ENCODE measurements around the gene TLE5. TPM values are rescaled to one million over a fixed set of nuclear protein-coding genes. Genes with fewer than 3 reads are reported as not detected.

TLE5 gene
- total RNA-seq, 1 donor from 2014 or later: 98.1 TPM

- H3K4me1 ChIP-seq (ENCODE audit: control insufficient read depth in 3 of 3, insufficient read depth in 3 of 3, low read length in 3 of 3): peaks cover 8 to 11% (median 9%) of the 10 kb centered on the region in 3 donors
- H3K9ac ChIP-seq (ENCODE audit: low read depth in 1 of 3, low read length in 3 of 3): no peak overlapping the region
- no peak overlapping the region for H3K4me3 ChIP-seq (ENCODE audit: low read length in 3 of 3)
- no peaks in the 10 kb centered on the region for H3K9me3 ChIP-seq (ENCODE audit: control insufficient read depth in 3 of 3, low read length in 3 of 3)
- no peaks in the 10 kb centered on the region for H3K27me3 ChIP-seq (ENCODE audit: control insufficient read depth in 3 of 3, insufficient read depth in 3 of 3, low read length in 3 of 3)
- H3K27ac ChIP-seq (ENCODE audit: low read depth, low read length): no peak overlapping the region
- H3K36me3 ChIP-seq (ENCODE audit: control insufficient read depth in 3 of 3, insufficient read depth in 3 of 3, low read length in 3 of 3): no peaks in the 10 kb centered on the region
These were observed 18.0 kb upstream of the TLE5 start for GRCh38 chr19:3080286-3080685.

- Histone ChIP-seq H3K4me3 (ENCODE audit: low read length in 3 of 3) (no peak overlapping the region), H3K27me3 (ENCODE audit: control insufficient read depth in 3 of 3, insufficient read depth in 3 of 3, low read length in 3 of 3) (no peaks in the 10 kb centered on the region), H3K27ac (ENCODE audit: low read depth, low read length) (no peak overlapping the region), H3K9me3 (ENCODE audit: control insufficient read depth in 3 of 3, low read length in 3 of 3) (no peaks in the 10 kb centered on the region), H3K36me3 (ENCODE audit: control insufficient read depth in 3 of 3, insufficient read depth in 3 of 3, low read length in 3 of 3) (no peaks in the 10 kb centered on the region), H3K9ac (ENCODE audit: low read depth in 1 of 3, low read length in 3 of 3) (no peak overlapping the region), H3K4me1 (ENCODE audit: control insufficient read depth in 3 of 3, insufficient read depth in 3 of 3, low read length in 3 of 3) (peaks cover 10 to 11% (median 10%) of the 10 kb centered on the region in 3 donors)
These were observed 17.3 kb upstream of the TLE5 start for GRCh38 chr19:3079578-3079977.

- peaks cover 15 to 17% (median 16%) of the 10 kb centered on the region in 3 donors for H3K4me1 ChIP-seq (ENCODE audit: control insufficient read depth in 3 of 3, insufficient read depth in 3 of 3, low read length in 3 of 3)
- H3K27me3 ChIP-seq (ENCODE audit: control insufficient read depth in 3 of 3, insufficient read depth in 3 of 3, low read length in 3 of 3): no peaks in the 10 kb centered on the region
- no peaks in the 10 kb centered on the region for H3K36me3 ChIP-seq (ENCODE audit: control insufficient read depth in 3 of 3, insufficient read depth in 3 of 3, low read length in 3 of 3)
- H3K9me3 ChIP-seq (ENCODE audit: control insufficient read depth in 3 of 3, low read length in 3 of 3): no peaks in the 10 kb centered on the region
- H3K27ac ChIP-seq (ENCODE audit: low read depth, low read length): no peak overlapping the region
- peak overlapping the region in 1 of 3 donors; percentile 54 for H3K4me3 ChIP-seq (ENCODE audit: low read length in 3 of 3)
- peak overlapping the region in 1 of 3 donors; percentile 45 for H3K9ac ChIP-seq (ENCODE audit: low read depth in 1 of 3, low read length in 3 of 3)
These were observed 13.5 kb upstream of the TLE5 start for GRCh38 chr19:3075605-3076431.

GRCh38 chr19:3073931-3074595 is 11.8 kb upstream of the TLE5 start:
- Histone ChIP-seq H3K27me3 (ENCODE audit: control insufficient read depth in 3 of 3, insufficient read depth in 3 of 3, low read length in 3 of 3) (no peaks in the 10 kb centered on the region), H3K4me1 (ENCODE audit: control insufficient read depth in 3 of 3, insufficient read depth in 3 of 3, low read length in 3 of 3) (peaks cover 15 to 17% (median 16%) of the 10 kb centered on the region in 3 donors), H3K9me3 (ENCODE audit: control insufficient read depth in 3 of 3, low read length in 3 of 3) (no peaks in the 10 kb centered on the region), H3K27ac (ENCODE audit: low read depth, low read length) (peak overlapping the region; percentile 65), H3K4me3 (ENCODE audit: low read length in 3 of 3) (no peak overlapping the region), H3K36me3 (ENCODE audit: control insufficient read depth in 3 of 3, insufficient read depth in 3 of 3, low read length in 3 of 3) (no peaks in the 10 kb centered on the region), H3K9ac (ENCODE audit: low read depth in 1 of 3, low read length in 3 of 3) (peak overlapping the region in 1 of 3 donors; percentile 16)

GRCh38 chr19:3073159-3073563 is 10.9 kb upstream of the TLE5 start:
- H3K27me3 ChIP-seq (ENCODE audit: control insufficient read depth in 3 of 3, insufficient read depth in 3 of 3, low read length in 3 of 3): no peaks in the 10 kb centered on the region
- H3K9ac ChIP-seq (ENCODE audit: low read depth in 1 of 3, low read length in 3 of 3): no peak overlapping the region
- no peaks in the 10 kb centered on the region for H3K9me3 ChIP-seq (ENCODE audit: control insufficient read depth in 3 of 3, low read length in 3 of 3)
- H3K27ac ChIP-seq (ENCODE audit: low read depth, low read length): peak overlapping the region; percentile 65
- no peak overlapping the region for H3K4me3 ChIP-seq (ENCODE audit: low read length in 3 of 3)
- H3K36me3 ChIP-seq (ENCODE audit: control insufficient read depth in 3 of 3, insufficient read depth in 3 of 3, low read length in 3 of 3): no peaks in the 10 kb centered on the region
- H3K4me1 ChIP-seq (ENCODE audit: control insufficient read depth in 3 of 3, insufficient read depth in 3 of 3, low read length in 3 of 3): peaks cover 16 to 18% (median 17%) of the 10 kb centered on the region in 3 donors

- Histone ChIP-seq H3K36me3 (ENCODE audit: control insufficient read depth in 3 of 3, insufficient read depth in 3 of 3, low read length in 3 of 3) (no peaks in the 10 kb centered on the region), H3K9me3 (ENCODE audit: control insufficient read depth in 3 of 3, low read length in 3 of 3) (no peaks in the 10 kb centered on the region), H3K27me3 (ENCODE audit: control insufficient read depth in 3 of 3, insufficient read depth in 3 of 3, low read length in 3 of 3) (no peaks in the 10 kb centered on the region), H3K4me3 (ENCODE audit: low read length in 3 of 3) (no peak overlapping the region), H3K4me1 (ENCODE audit: control insufficient read depth in 3 of 3, insufficient read depth in 3 of 3, low read length in 3 of 3) (peaks cover 16 to 19% (median 17%) of the 10 kb centered on the region in 3 donors), H3K27ac (ENCODE audit: low read depth, low read length) (no peak overlapping the region), H3K9ac (ENCODE audit: low read depth in 1 of 3, low read length in 3 of 3) (peak overlapping the region in 1 of 3 donors; percentile 16)
These were observed 9.5 kb upstream of the TLE5 start for GRCh38 chr19:3071768-3072167.

GRCh38 chr19:3068071-3068470 is 5.8 kb upstream of the TLE5 start:
- Histone ChIP-seq H3K36me3 (ENCODE audit: control insufficient read depth in 3 of 3, insufficient read depth in 3 of 3, low read length in 3 of 3) (no peaks in the 10 kb centered on the region), H3K27ac (ENCODE audit: low read depth, low read length) (peak overlapping the region; percentile 36), H3K9me3 (ENCODE audit: control insufficient read depth in 3 of 3, low read length in 3 of 3) (no peaks in the 10 kb centered on the region), H3K9ac (ENCODE audit: low read depth in 1 of 3, low read length in 3 of 3) (no peak overlapping the region), H3K27me3 (ENCODE audit: control insufficient read depth in 3 of 3, insufficient read depth in 3 of 3, low read length in 3 of 3) (no peaks in the 10 kb centered on the region), H3K4me3 (ENCODE audit: low read length in 3 of 3) (no peak overlapping the region), H3K4me1 (ENCODE audit: control insufficient read depth in 3 of 3, insufficient read depth in 3 of 3, low read length in 3 of 3) (peaks cover 6 to 13% (median 9%) of the 10 kb centered on the region in 3 donors)

GRCh38 chr19:3067563-3067962 is 5.3 kb upstream of the TLE5 start:
- H3K4me1 ChIP-seq (ENCODE audit: control insufficient read depth in 3 of 3, insufficient read depth in 3 of 3, low read length in 3 of 3): peaks cover 4 to 11% (median 8%) of the 10 kb centered on the region in 3 donors
- no peak overlapping the region for H3K9ac ChIP-seq (ENCODE audit: low read depth in 1 of 3, low read length in 3 of 3)
- no peaks in the 10 kb centered on the region for H3K9me3 ChIP-seq (ENCODE audit: control insufficient read depth in 3 of 3, low read length in 3 of 3)
- H3K27me3 ChIP-seq (ENCODE audit: control insufficient read depth in 3 of 3, insufficient read depth in 3 of 3, low read length in 3 of 3): no peaks in the 10 kb centered on the region
- no peak overlapping the region for H3K4me3 ChIP-seq (ENCODE audit: low read length in 3 of 3)
- peak overlapping the region; percentile 36 for H3K27ac ChIP-seq (ENCODE audit: low read depth, low read length)
- H3K36me3 ChIP-seq (ENCODE audit: control insufficient read depth in 3 of 3, insufficient read depth in 3 of 3, low read length in 3 of 3): no peaks in the 10 kb centered on the region

GRCh38 chr19:3066482-3067049 is 4.3 kb upstream of the TLE5 start:
- no peaks in the 10 kb centered on the region for H3K9me3 ChIP-seq (ENCODE audit: control insufficient read depth in 3 of 3, low read length in 3 of 3)
- H3K4me3 ChIP-seq (ENCODE audit: low read length in 3 of 3): no peak overlapping the region
- no peaks in the 10 kb centered on the region for H3K36me3 ChIP-seq (ENCODE audit: control insufficient read depth in 3 of 3, insufficient read depth in 3 of 3, low read length in 3 of 3)
- H3K9ac ChIP-seq (ENCODE audit: low read depth in 1 of 3, low read length in 3 of 3): no peak overlapping the region
- peaks cover 4 to 11% (median 6%) of the 10 kb centered on the region in 3 donors for H3K4me1 ChIP-seq (ENCODE audit: control insufficient read depth in 3 of 3, insufficient read depth in 3 of 3, low read length in 3 of 3)
- no peaks in the 10 kb centered on the region for H3K27me3 ChIP-seq (ENCODE audit: control insufficient read depth in 3 of 3, insufficient read depth in 3 of 3, low read length in 3 of 3)
- no peak overlapping the region for H3K27ac ChIP-seq (ENCODE audit: low read depth, low read length)

Data from skeletal muscle tissue (tissue), 4 donors.